HG03442 (cell line): ENCODE data around the gene GJB1.
A peak's percentile ranks its signal among the peaks of the same experiment; 100 is the strongest.
"Not testable (repeated sequence)": the region's sequence is repeated elsewhere in the genome, so short reads cannot be mapped to it uniquely, and the experiment has no call there.

ENCODE experiments used
- ATAC-seq: cut with Tn5 transposase; IDR thresholded peaks from one replicate; pipeline ENCODE4 v1.9.1; 2021; ENCODE audit warnings: mild to moderate bottlenecking, moderate library complexity; ENCODE audit not compliant: unreplicated experiment

Gene GJB1

GRCh38 chrX:71222929-71223328, at the start of gene GJB1:
Gene GJB1 (plus strand): TSS chrX:71223224. CDS start chrX:71223708, 484 bp downstream.
- no peak for ATAC-seq

- no peak for ATAC-seq
These were observed 49.6 kb upstream of the GJB1 start for GRCh38 chrX:71173440-71173839.

- no peak for ATAC-seq
These were observed 48.2 kb upstream of the GJB1 start for GRCh38 chrX:71174795-71175194.

GRCh38 chrX:71175531-71175930, 47.5 kb upstream of the GJB1 start:
- ATAC-seq, result no peak

- ATAC-seq, result no peak
These were observed 45.7 kb upstream of the GJB1 start for GRCh38 chrX:71177327-71177726.

- ATAC-seq, result no peak
These were observed 44.1 kb upstream of the GJB1 start for GRCh38 chrX:71178908-71179307.

- not testable (repeated sequence) for ATAC-seq
These were observed 42.3 kb upstream of the GJB1 start for GRCh38 chrX:71180579-71181265.

- peak; percentile 36 for ATAC-seq
These were observed 41.5 kb upstream of the GJB1 start for GRCh38 chrX:71181558-71181909.

GRCh38 chrX:71181910-71182799, 40.9 kb upstream of the GJB1 start:
- peak; percentile 87 for ATAC-seq

- no peak for ATAC-seq
These were observed 40.2 kb upstream of the GJB1 start for GRCh38 chrX:71182871-71183270.

- ATAC-seq, result no peak
These were observed 39.7 kb upstream of the GJB1 start for GRCh38 chrX:71183341-71183740.

- ATAC-seq, result no peak
These were observed 38.9 kb upstream of the GJB1 start for GRCh38 chrX:71184092-71184491.

- ATAC-seq, result no peak
These were observed 38.1 kb upstream of the GJB1 start for GRCh38 chrX:71184803-71185495.

GRCh38 chrX:71191248-71191647, 31.8 kb upstream of the GJB1 start:
- no peak for ATAC-seq

- ATAC-seq, result peak; percentile 51
These were observed 26.9 kb upstream of the GJB1 start for GRCh38 chrX:71195964-71196649.

- peak; percentile 68 for ATAC-seq
These were observed 25.0 kb upstream of the GJB1 start for GRCh38 chrX:71198066-71198465.

- ATAC-seq, result no peak
These were observed 23.6 kb upstream of the GJB1 start for GRCh38 chrX:71199252-71200008.

- no peak for ATAC-seq
These were observed 12.2 kb upstream of the GJB1 start for GRCh38 chrX:71210816-71211215.

- no peak for ATAC-seq
These were observed 10.5 kb upstream of the GJB1 start for GRCh38 chrX:71212536-71212935.

- no peak for ATAC-seq
These were observed 8.9 kb upstream of the GJB1 start for GRCh38 chrX:71214152-71214551.
